ENCODE measurements around the gene IP6K1. TPM values are rescaled to one million over a fixed set of nuclear protein-coding genes. Genes with fewer than 3 reads are reported as not detected.

Gene IP6K1
- total and polyA plus RNA-seq, 5 donors from 2014 or later, result 31.6 to 61.5 (median 32.6) TPM

GRCh38 chr3:49771340-49771938 lies 14.9 kb downstream of the IP6K1 start:
- H3K9me3 ChIP-seq (ENCODE audit: control insufficient read depth in 2 of 2, low read length in 2 of 2), result no peaks in the 10 kb centered on the region
- Mint-ChIP-seq H3K27me3 (no peaks in the 10 kb centered on the region), H3K36me3 (peaks cover 15% of the 10 kb centered on the region), H3K4me3 (peak overlapping the region in 1 of 4 donors; percentile 5), H3K27ac (no peak overlapping the region), H3K4me1 (peaks cover 22 to 52% (median 30%) of the 10 kb centered on the region in 4 donors), H3K9me3 (no peaks in the 10 kb centered on the region)
- no peaks in the 10 kb centered on the region for H3K27me3 ChIP-seq (ENCODE audit: control insufficient read depth, insufficient read depth, low read length)
- ATAC-seq (ENCODE audit: low read depth in 2 of 2) (no peak), DNase-seq (no peak)
- H3K36me3 ChIP-seq (ENCODE audit: control insufficient read depth, insufficient read depth, low read length), result peaks cover 29% of the 10 kb centered on the region
- no peak overlapping the region for H3K27ac ChIP-seq (ENCODE audit: insufficient read depth, low read length, poor library complexity, severe bottlenecking)
- no peak overlapping the region for H3K4me3 ChIP-seq (ENCODE audit: low read depth, low read length)
- peaks cover 11% of the 10 kb centered on the region for H3K4me1 ChIP-seq (ENCODE audit: control insufficient read depth, insufficient read depth, low read length, poor library complexity, severe bottlenecking)

- H3K4me3 Mint-ChIP-seq, result peak overlapping the region in 1 of 4 donors; percentile 9
- H3K36me3 ChIP-seq (ENCODE audit: control insufficient read depth, insufficient read depth, low read length), result peaks cover 18% of the 10 kb centered on the region
- peaks cover 16% of the 10 kb centered on the region for H3K36me3 Mint-ChIP-seq
- no peak overlapping the region for H3K4me3 ChIP-seq (ENCODE audit: low read depth, low read length)
- H3K27ac ChIP-seq (ENCODE audit: insufficient read depth, low read length, poor library complexity, severe bottlenecking), result no peak overlapping the region
- ATAC-seq (ENCODE audit: low read depth in 2 of 2) (no peak), DNase-seq (no peak)
- no peaks in the 10 kb centered on the region for H3K9me3 Mint-ChIP-seq
- peaks cover 5% of the 10 kb centered on the region for H3K4me1 ChIP-seq (ENCODE audit: control insufficient read depth, insufficient read depth, low read length, poor library complexity, severe bottlenecking)
- H3K27me3 ChIP-seq (ENCODE audit: control insufficient read depth, insufficient read depth, low read length), result no peaks in the 10 kb centered on the region
- no peaks in the 10 kb centered on the region for H3K9me3 ChIP-seq (ENCODE audit: control insufficient read depth in 2 of 2, low read length in 2 of 2)
- peak overlapping the region in 2 of 3 donors; percentile 39 to 56 for H3K27ac Mint-ChIP-seq
- no peaks in the 10 kb centered on the region for H3K27me3 Mint-ChIP-seq
- peaks cover 20 to 51% (median 30%) of the 10 kb centered on the region in 4 donors for H3K4me1 Mint-ChIP-seq
These were observed 16.4 kb downstream of the IP6K1 start for GRCh38 chr3:49769926-49770325.

GRCh38 chr3:49769286-49769915 lies 16.9 kb downstream of the IP6K1 start:
- no peak overlapping the region for H3K4me3 ChIP-seq (ENCODE audit: low read depth, low read length)
- H3K4me1 ChIP-seq (ENCODE audit: control insufficient read depth, insufficient read depth, low read length, poor library complexity, severe bottlenecking), result peaks cover 2% of the 10 kb centered on the region
- no peaks in the 10 kb centered on the region for H3K9me3 Mint-ChIP-seq
- H3K9me3 ChIP-seq (ENCODE audit: control insufficient read depth in 2 of 2, low read length in 2 of 2), result no peaks in the 10 kb centered on the region
- no peaks in the 10 kb centered on the region for H3K27me3 Mint-ChIP-seq
- H3K4me1 Mint-ChIP-seq, result peaks cover 15 to 49% (median 29%) of the 10 kb centered on the region in 4 donors
- peak overlapping the region in 1 of 3 donors; percentile 39 for H3K27ac Mint-ChIP-seq
- H3K4me3 Mint-ChIP-seq, result peak overlapping the region in 1 of 4 donors; percentile 15
- H3K27ac ChIP-seq (ENCODE audit: insufficient read depth, low read length, poor library complexity, severe bottlenecking), result no peak overlapping the region
- peaks cover 20% of the 10 kb centered on the region for H3K36me3 Mint-ChIP-seq
- ATAC-seq (ENCODE audit: low read depth in 2 of 2), result no peak
- H3K36me3 ChIP-seq (ENCODE audit: control insufficient read depth, insufficient read depth, low read length), result peaks cover 22% of the 10 kb centered on the region
- no peaks in the 10 kb centered on the region for H3K27me3 ChIP-seq (ENCODE audit: control insufficient read depth, insufficient read depth, low read length)
- no peak for DNase-seq

- H3K36me3 Mint-ChIP-seq, result peaks cover 7% of the 10 kb centered on the region
- no peaks in the 10 kb centered on the region for H3K9me3 Mint-ChIP-seq
- Histone ChIP-seq H3K27ac (ENCODE audit: insufficient read depth, low read length, poor library complexity, severe bottlenecking) (no peak overlapping the region), H3K27me3 (ENCODE audit: control insufficient read depth, insufficient read depth, low read length) (no peaks in the 10 kb centered on the region), H3K4me3 (ENCODE audit: low read depth, low read length) (no peak overlapping the region), H3K4me1 (ENCODE audit: control insufficient read depth, insufficient read depth, low read length, poor library complexity, severe bottlenecking) (no peaks in the 10 kb centered on the region), H3K36me3 (ENCODE audit: control insufficient read depth, insufficient read depth, low read length) (peaks cover 13% of the 10 kb centered on the region), H3K9me3 (ENCODE audit: control insufficient read depth in 2 of 2, low read length in 2 of 2) (no peaks in the 10 kb centered on the region)
- DNase-seq (no peak), ATAC-seq (ENCODE audit: low read depth in 2 of 2) (no peak)
- no peak overlapping the region for H3K27ac Mint-ChIP-seq
- peaks cover 6 to 31% (median 14%) of the 10 kb centered on the region in 4 donors for H3K4me1 Mint-ChIP-seq
- no peak overlapping the region for H3K4me3 Mint-ChIP-seq
- no peaks in the 10 kb centered on the region for H3K27me3 Mint-ChIP-seq
These were observed 22.4 kb downstream of the IP6K1 start for GRCh38 chr3:49763981-49764380.

- peaks cover 12% of the 10 kb centered on the region for H3K36me3 Mint-ChIP-seq
- DNase-seq (no peak), ATAC-seq (ENCODE audit: low read depth in 2 of 2) (no peak)
- no peak overlapping the region for H3K4me3 Mint-ChIP-seq
- H3K27ac Mint-ChIP-seq, result peak overlapping the region in 1 of 3 donors; percentile 83
- Histone ChIP-seq H3K27me3 (ENCODE audit: control insufficient read depth, insufficient read depth, low read length) (no peaks in the 10 kb centered on the region), H3K36me3 (ENCODE audit: control insufficient read depth, insufficient read depth, low read length) (peaks cover 12% of the 10 kb centered on the region), H3K27ac (ENCODE audit: insufficient read depth, low read length, poor library complexity, severe bottlenecking) (no peak overlapping the region), H3K4me3 (ENCODE audit: low read depth, low read length) (no peak overlapping the region), H3K4me1 (ENCODE audit: control insufficient read depth, insufficient read depth, low read length, poor library complexity, severe bottlenecking) (no peaks in the 10 kb centered on the region), H3K9me3 (ENCODE audit: control insufficient read depth in 2 of 2, low read length in 2 of 2) (no peaks in the 10 kb centered on the region)
- H3K9me3 Mint-ChIP-seq, result no peaks in the 10 kb centered on the region
- H3K27me3 Mint-ChIP-seq, result no peaks in the 10 kb centered on the region
- peaks cover 11 to 37% (median 22%) of the 10 kb centered on the region in 4 donors for H3K4me1 Mint-ChIP-seq
These were observed 24.7 kb downstream of the IP6K1 start for GRCh38 chr3:49761661-49762060.

DNA sequence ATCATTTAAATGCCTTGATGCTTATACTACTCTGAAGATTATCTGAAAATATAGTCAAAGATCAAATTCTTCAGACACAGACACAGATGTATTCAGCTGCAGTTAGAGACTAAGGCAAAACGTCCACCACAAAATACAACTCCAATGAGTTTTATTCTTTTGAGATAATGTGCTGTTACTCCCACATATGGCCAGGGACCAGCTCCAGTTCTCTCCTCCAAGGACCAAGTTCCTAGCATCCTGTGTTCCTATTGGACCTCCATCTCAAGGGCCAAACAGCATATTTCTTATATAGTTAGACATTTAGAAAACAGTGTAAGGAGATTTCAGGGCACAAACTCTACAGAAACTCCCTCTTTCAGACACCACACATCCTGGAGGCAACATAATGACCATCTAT lies 27.1 kb downstream of the IP6K1 start:
- Mint-ChIP-seq H3K9me3 (no peaks in the 10 kb centered on the region), H3K27ac (peak overlapping the region in 2 of 3 donors; percentile 8 to 88), H3K4me3 (no peak overlapping the region), H3K4me1 (peaks cover 25 to 48% (median 27%) of the 10 kb centered on the region in 4 donors), H3K27me3 (no peaks in the 10 kb centered on the region), H3K36me3 (peaks cover 10% of the 10 kb centered on the region)
- ATAC-seq (ENCODE audit: low read depth in 2 of 2), result no peak
- DNase-seq, result no peak
- Histone ChIP-seq H3K4me3 (ENCODE audit: low read depth, low read length) (no peak overlapping the region), H3K9me3 (ENCODE audit: control insufficient read depth in 2 of 2, low read length in 2 of 2) (no peaks in the 10 kb centered on the region), H3K36me3 (ENCODE audit: control insufficient read depth, insufficient read depth, low read length) (peaks cover 6% of the 10 kb centered on the region), H3K27me3 (ENCODE audit: control insufficient read depth, insufficient read depth, low read length) (no peaks in the 10 kb centered on the region), H3K27ac (ENCODE audit: insufficient read depth, low read length, poor library complexity, severe bottlenecking) (no peak overlapping the region), H3K4me1 (ENCODE audit: control insufficient read depth, insufficient read depth, low read length, poor library complexity, severe bottlenecking) (no peaks in the 10 kb centered on the region)

- peaks cover 0 to 1% (median 0%) of the 10 kb centered on the region in 7 donors for H3K9me3 Mint-ChIP-seq
These were observed 29.1 kb downstream of the IP6K1 start for GRCh38 chr3:49757197-49757596.

More at GRCh38 chr3:49757197-49757596, 29.1 kb downstream of the IP6K1 start:
- Histone ChIP-seq H3K27ac (ENCODE audit: insufficient read depth, low read length, poor library complexity, severe bottlenecking) (no peak overlapping the region), H3K9me3 (ENCODE audit: control insufficient read depth in 2 of 2, low read length in 2 of 2) (no peaks in the 10 kb centered on the region), H3K4me3 (ENCODE audit: low read depth, low read length) (no peak overlapping the region), H3K4me1 (ENCODE audit: control insufficient read depth, insufficient read depth, low read length, poor library complexity, severe bottlenecking) (no peaks in the 10 kb centered on the region), H3K27me3 (ENCODE audit: control insufficient read depth, insufficient read depth, low read length) (no peaks in the 10 kb centered on the region), H3K36me3 (ENCODE audit: control insufficient read depth, insufficient read depth, low read length) (peaks cover 6% of the 10 kb centered on the region)
- H3K27me3 Mint-ChIP-seq, result no peaks in the 10 kb centered on the region
- no peak for DNase-seq
- no peak overlapping the region for H3K4me3 Mint-ChIP-seq
- peaks cover 27 to 58% (median 35%) of the 10 kb centered on the region in 4 donors for H3K4me1 Mint-ChIP-seq
- no peak for ATAC-seq (ENCODE audit: low read depth in 2 of 2)
- no peak overlapping the region for H3K27ac Mint-ChIP-seq
- peaks cover 14% of the 10 kb centered on the region for H3K36me3 Mint-ChIP-seq
